IMR-90 (cell line): ENCODE data around the gene WASL. TPM values are rescaled to one million over a fixed set of nuclear protein-coding genes. Genes with fewer than 3 reads are reported as not detected.

Source experiments
- ATAC-seq: fragments of 200-7000 bp; cut with Tn5 transposase; 2 replicates; pipeline ENCODE4 v1.9.1; 2020; ENCODE audit warnings: low read depth, mild to moderate bottlenecking, moderate library complexity
- BruUV-seq: library from RNA; stranded (reverse); fragments of 400-500 nt; replicated peaks from 2 replicates; lab custom pipeline; 2021; lab: Mats Ljungman, UMichigan
- CTCF ChIA-PET: fragments of 300-600 bp; formaldehyde crosslinking; extraction: SDS; loops from one replicate; lab custom pipeline; 2021; ENCODE audit warnings: antibody characterized with exemption; lab: Yijun Ruan, JAX
- POLR2A ChIA-PET: fragments of 300-600 bp; sonication (Branson Sonifier 250); formaldehyde crosslinking; loops from one replicate; lab custom pipeline; 2022; ENCODE audit warnings: antibody characterized with exemption; ENCODE audit not compliant: unreplicated experiment; lab: Charles Lee
- DNase-seq: peaks from one replicate; pipeline ENCODE4 v3.0.0; 2013
- H2AFZ ChIP-seq: replicated peaks from 2 replicates; pipeline ENCODE3; 2013; ENCODE audit warnings: low read length, mild to moderate bottlenecking; ENCODE audit not compliant: poor library complexity
- H2AK5ac ChIP-seq: 2 replicates; pipeline ENCODE4 v1.6.1; 2013; ENCODE audit warnings: low read depth, low read length, inconsistent platforms
- H2AK9ac ChIP-seq: replicated peaks from 2 replicates; pipeline ENCODE3; 2013; ENCODE audit warnings: mild to moderate bottlenecking, low read depth, low read length, moderate library complexity; ENCODE audit not compliant: poor library complexity
- H2BK120ac ChIP-seq: 2 replicates; pipeline ENCODE4 v1.6.1; 2013; ENCODE audit warnings: low read depth, low read length, inconsistent platforms
- H2BK15ac ChIP-seq: 3 replicates; pipeline ENCODE4 v1.6.1; 2013; ENCODE audit warnings: low read depth, low read length, inconsistent platforms
- H2BK20ac ChIP-seq: 2 replicates; pipeline ENCODE4 v1.6.1; 2013; ENCODE audit warnings: low read depth, mild to moderate bottlenecking, inconsistent platforms, low read length, moderate library complexity
- H2BK5ac ChIP-seq: 2 replicates; pipeline ENCODE4 v1.6.1; 2013; ENCODE audit warnings: mild to moderate bottlenecking, low read depth, low read length, inconsistent platforms; ENCODE audit not compliant: poor library complexity, severe bottlenecking
- H3K14ac ChIP-seq: replicated peaks from 2 replicates; pipeline ENCODE4 v1.6.1; 2013; ENCODE audit warnings: low read depth, low read length, inconsistent platforms
- H3K18ac ChIP-seq: 2 replicates; pipeline ENCODE4 v1.6.1; 2013; ENCODE audit warnings: low read depth, low read length, control low read depth
- H3K23ac ChIP-seq: 2 replicates; pipeline ENCODE4 v1.6.1; 2013; ENCODE audit warnings: low read depth, low read length, inconsistent platforms
- H3K27ac ChIP-seq: 2 replicates; pipeline ENCODE4 v1.5.1; 2013; ENCODE audit warnings: mild to moderate bottlenecking, control low read depth, low read length; ENCODE audit not compliant: insufficient read depth
- H3K27me3 ChIP-seq: 2 replicates; pipeline ENCODE4 v1.6.1; 2013; ENCODE audit warnings: low read length; ENCODE audit not compliant: control insufficient read depth, insufficient read depth
- H3K36me3 ChIP-seq: 2 replicates; pipeline ENCODE4 v1.6.1; 2013; ENCODE audit warnings: low read length, mixed read lengths; ENCODE audit not compliant: control insufficient read depth, insufficient read depth
- H3K4ac ChIP-seq: 2 replicates; pipeline ENCODE4 v1.6.1; 2013; ENCODE audit warnings: low read depth, low read length, inconsistent platforms
- H3K4me1 ChIP-seq: 2 replicates; pipeline ENCODE4 v1.6.1; 2013; ENCODE audit warnings: low read length, mixed read lengths; ENCODE audit not compliant: control insufficient read depth, insufficient read depth
- H3K4me2 ChIP-seq: 2 replicates; pipeline ENCODE4 v1.6.1; 2013; ENCODE audit warnings: low read depth, mild to moderate bottlenecking, control low read depth, low read length, moderate library complexity
- H3K4me3 ChIP-seq: 2 replicates; pipeline ENCODE4 v1.5.1; 2013; ENCODE audit warnings: low read depth, mild to moderate bottlenecking, control low read depth, low read length, moderate library complexity; ENCODE audit not compliant: insufficient read depth
- H3K56ac ChIP-seq: 2 replicates; pipeline ENCODE4 v1.6.1; 2013; ENCODE audit warnings: low read length, inconsistent platforms; ENCODE audit not compliant: insufficient read depth; ENCODE audit errors: extremely low read depth
- H3K79me1 ChIP-seq, 2 experiments: 2 replicates each; pipeline ENCODE4 v1.6.1; 2013; ENCODE audit warnings: low read length in 2 of 2, inconsistent platforms in 1 of 2, low read depth in 1 of 2
- H3K9ac ChIP-seq: 2 replicates; pipeline ENCODE4 v1.6.1; 2013; ENCODE audit warnings: low read depth, low read length, control low read depth
- H3K9me1 ChIP-seq: 2 replicates; pipeline ENCODE4 v1.6.1; 2013; ENCODE audit warnings: low read length, inconsistent platforms; ENCODE audit not compliant: insufficient read depth
- H3K9me3 ChIP-seq: 2 replicates; pipeline ENCODE4 v1.6.1; 2013; ENCODE audit warnings: low read length; ENCODE audit not compliant: control insufficient read depth, insufficient read depth
- H4K20me1 ChIP-seq: 2 replicates; pipeline ENCODE4 v1.6.1; 2013; ENCODE audit warnings: low read length, inconsistent platforms; ENCODE audit not compliant: insufficient read depth
- H4K5ac ChIP-seq: 2 replicates; pipeline ENCODE4 v1.6.1; 2013; ENCODE audit warnings: mild to moderate bottlenecking, low read depth, low read length, control low read depth
- H4K8ac ChIP-seq, 2 experiments: 2 replicates each; pipeline ENCODE4 v1.6.1; 2013; ENCODE audit warnings: low read depth in 2 of 2, low read length in 2 of 2, control low read depth in 1 of 2, inconsistent platforms in 1 of 2
- H4K91ac ChIP-seq: 2 replicates; pipeline ENCODE4 v1.6.1; 2013; ENCODE audit warnings: low read depth, low read length, inconsistent platforms; ENCODE audit not compliant: insufficient read depth
- BHLHE40 ChIP-seq: fragments of 150-350 bp; IDR thresholded peaks from 2 replicates; pipeline ENCODE4 v1.6.1; 2016; ENCODE audit warnings: mild to moderate bottlenecking, low read depth, low read length
- CEBPB ChIP-seq: IDR thresholded peaks from 2 replicates; pipeline ENCODE4 v1.6.1; 2012; ENCODE audit warnings: low read depth, low read length, improper control_type of control experiment
- CHD1 ChIP-seq: IDR thresholded peaks from 2 replicates; pipeline ENCODE4 v1.6.1; 2012; ENCODE audit warnings: low read depth, low read length, improper control_type of control experiment
- CTCF ChIP-seq: conservative IDR thresholded peaks from 2 replicates; pipeline ENCODE4 v1.5.1; 2012; ENCODE audit warnings: mild to moderate bottlenecking, low read depth, low read length, improper control_type of control experiment
- ELK1 ChIP-seq: fragments of 150-350 bp; IDR thresholded peaks from 2 replicates; pipeline ENCODE4 v1.6.1; 2016; ENCODE audit warnings: low read depth, mild to moderate bottlenecking, low read length, moderate library complexity, borderline replicate concordance
- FOS ChIP-seq: fragments of 150-350 bp; IDR thresholded peaks from 2 replicates; pipeline ENCODE4 v1.6.1; 2016; ENCODE audit warnings: low read depth, low read length
- MAFK ChIP-seq: IDR thresholded peaks from 2 replicates; pipeline ENCODE4 v1.6.1; 2012; ENCODE audit warnings: low read depth, low read length, improper control_type of control experiment
- MAZ ChIP-seq: IDR thresholded peaks from 2 replicates; pipeline ENCODE4 v1.6.1; 2012; ENCODE audit warnings: low read depth, mild to moderate bottlenecking, low read length, improper control_type of control experiment, moderate library complexity, borderline replicate concordance
- MXI1 ChIP-seq: IDR thresholded peaks from 2 replicates; pipeline ENCODE4 v1.6.1; 2012; ENCODE audit warnings: low read depth, mild to moderate bottlenecking, low read length, moderate library complexity, borderline replicate concordance
- NFE2L2 ChIP-seq: fragments of 150-350 bp; IDR thresholded peaks from 2 replicates; pipeline ENCODE4 v1.6.1; 2016; ENCODE audit warnings: low read depth, mild to moderate bottlenecking, low read length
- POLR2A ChIP-seq: IDR thresholded peaks from 2 replicates; pipeline ENCODE4 v1.6.1; 2012; ENCODE audit warnings: mild to moderate bottlenecking, low read depth, low read length
- RAD21 ChIP-seq: IDR thresholded peaks from 2 replicates; pipeline ENCODE4 v1.6.1; 2012; ENCODE audit warnings: low read length, improper control_type of control experiment
- RCOR1 ChIP-seq: IDR thresholded peaks from 2 replicates; pipeline ENCODE4 v1.6.1; 2012; ENCODE audit warnings: mild to moderate bottlenecking, low read length, improper control_type of control experiment; ENCODE audit not compliant: insufficient replicate concordance
- RFX5 ChIP-seq: IDR thresholded peaks from 2 replicates; pipeline ENCODE4 v1.8.0; 2012; ENCODE audit warnings: low read depth, mild to moderate bottlenecking, low read length, moderate library complexity
- SMC3 ChIP-seq: fragments of 150-350 bp; IDR thresholded peaks from 2 replicates; pipeline ENCODE4 v1.6.1; 2016; ENCODE audit warnings: low read depth, mild to moderate bottlenecking, antibody characterized with exemption, low read length, moderate library complexity
- USF2 ChIP-seq: fragments of 150-350 bp; IDR thresholded peaks from 2 replicates; pipeline ENCODE4 v1.6.1; 2017; ENCODE audit warnings: mild to moderate bottlenecking, antibody characterized with exemption, low read length, low read depth
- WGBS, 2 experiments: methylation state at CpG; one replicate each; pipeline versions ENCODE4 v1.1.5 to v1.1.7; 2013; ENCODE audit warnings: missing lambda C conversion rate in 2 of 2; ENCODE audit not compliant: insufficient read length in 1 of 2; ENCODE audit errors: extremely low coverage in 2 of 2; 5-methylcytosine and 5-hydroxymethylcytosine counted together
- dilution Hi-C: fragments of 300-500 bp; cut with HindIII; formaldehyde crosslinking; loops from one replicate; pipeline ENCODE4 v1.14.3; 2018; ENCODE audit warnings: low sequenced_read_pairs; ENCODE audit not compliant: unreplicated experiment
- in situ Hi-C: fragments of 300-500 bp; cut with MboI; formaldehyde crosslinking; loops from 3 replicates; pipeline ENCODE4 v1.14.3; 2019; ENCODE audit warnings: low sequenced_read_pairs, inconsistent platforms, mixed read lengths
- intact Hi-C: fragments of 100-400 bp; cut with micrococcal nuclease; formaldehyde crosslinking; loops from 2 replicates; pipeline ENCODE4 v1.10.0; 2022
- polyA plus RNA-seq, 3 experiments: library from polyadenylated mRNA; depleted of rRNA; stranded (reverse); fragments of >200 nt; gene quantifications; 2 replicates each; pipeline ENCODE4 v1.2.3, GENCODE V29; 2012; ENCODE audit warnings: low replicate concordance in 1 of 3
- total RNA-seq: library from RNA; depleted of rRNA; stranded (reverse); fragments of >200 nt; gene quantifications from 2 replicates; pipeline ENCODE4 v1.2.3, GENCODE V29; 2012

WASL gene
- total and polyA plus RNA-seq, 2 of the 4 experiments (the other 2 are of a cell fraction) = 2.3 to 7.9 TPM

- intact Hi-C loops = no loop called here
- WGBS, 2 experiments = no CpG with 5 or more reads among the region's 4 CpGs
- H4K8ac ChIP-seq = no peak overlapping the region
- H2BK5ac ChIP-seq = no peak overlapping the region
- H2BK120ac ChIP-seq = no peak overlapping the region
- H2AK9ac ChIP-seq = no peak overlapping the region
- no peaks in the 10 kb centered on the region for H3K79me1 ChIP-seq
- H4K20me1 ChIP-seq = no peaks in the 10 kb centered on the region
- TF ChIP-seq MXI1 (no peak), POLR2A (no peak), FOS (no peak), CTCF (no peak), RCOR1 (no peak), SMC3 (no peak), USF2 (no peak), CHD1 (no peak), RFX5 (no peak), MAZ (no peak), RAD21 (no peak), CEBPB (no peak), BHLHE40 (no peak), MAFK (no peak), ELK1 (no peak), NFE2L2 (no peak)
- dilution Hi-C loops = no loop called here
- H3K23ac ChIP-seq = no peak overlapping the region
- H3K27me3 ChIP-seq = peaks cover 6% of the 10 kb centered on the region; the same call in 1 of the 2 replicates
- H3K4me1 ChIP-seq = no peaks in the 10 kb centered on the region
- no peak overlapping the region for H3K14ac ChIP-seq
- H3K27ac ChIP-seq = no peak overlapping the region
- ATAC-seq = no peak
- no peak overlapping the region for H4K91ac ChIP-seq
- in situ Hi-C loops = no loop called here
- ChIA-PET POLR2A (interaction anchor here (0.6 kb wide), 1 partner anchor 1281 kb away, joined by 3 read pairs; no protein-coding TSS in a partner anchor), CTCF (no interaction called here)
- no peak for DNase-seq
- H3K9me3 ChIP-seq = no peaks in the 10 kb centered on the region
- no peak overlapping the region for H3K4me3 ChIP-seq
- no peak overlapping the region for H2AFZ ChIP-seq
- H3K56ac ChIP-seq = no peak overlapping the region
- H2AK5ac ChIP-seq = no peak overlapping the region
- no peaks in the 10 kb centered on the region for H3K36me3 ChIP-seq
- H3K18ac ChIP-seq = no peak overlapping the region
- no peak overlapping the region for H3K9ac ChIP-seq
- H2BK15ac ChIP-seq = no peak overlapping the region
- no TSS peak for BruUV-seq
- no peaks in the 10 kb centered on the region for H3K9me1 ChIP-seq
- no peak overlapping the region for H4K5ac ChIP-seq
- H3K4me2 ChIP-seq = no peak overlapping the region
- H2BK20ac ChIP-seq = no peak overlapping the region
- no peak overlapping the region for H3K4ac ChIP-seq
Observed at GRCh38 chr7:123789206-123789784, 40.5 kb upstream of the WASL start.
